HEK293 (cell line): ENCODE data around the gene SLC29A3.

ENCODE experiments used
- BCL11A ChIP-seq: fragments of 450-650 bp; formaldehyde crosslinking; IDR thresholded peaks from 2 replicates; pipeline ENCODE4 v1.5.1; 2016; ENCODE audit warnings: low read depth, missing biosample characterization, missing genetic modification characterization
- GLI2 ChIP-seq: fragments of 450-650 bp; formaldehyde crosslinking; IDR thresholded peaks from 2 replicates; pipeline ENCODE4; 2017; ENCODE audit warnings: missing biosample characterization, missing genetic modification characterization, low read depth, borderline replicate concordance
- HOXD13 ChIP-seq: sonication (generic); formaldehyde crosslinking; IDR thresholded peaks from 2 replicates; pipeline ENCODE4 v1.8.0; 2022; ENCODE audit warnings: missing genetic modification reagents, borderline replicate concordance
- IKZF3 ChIP-seq: fragments of 450-650 bp; IDR thresholded peaks from 2 replicates; pipeline ENCODE4 v1.5.0; 2018; ENCODE audit warnings: missing biosample characterization, mild to moderate bottlenecking, missing genetic modification characterization, moderate library complexity
- KLF10 ChIP-seq: fragments of 450-650 bp; IDR thresholded peaks from 2 replicates; pipeline ENCODE4 v1.5.1; 2018; ENCODE audit warnings: missing biosample characterization, mild to moderate bottlenecking, missing genetic modification characterization
- KLF16 ChIP-seq: fragments of 450-650 bp; formaldehyde crosslinking; IDR thresholded peaks from 2 replicates; pipeline ENCODE4 v1.5.1; 2017; ENCODE audit warnings: missing biosample characterization, missing genetic modification characterization
- KLF7 ChIP-seq: fragments of 450-650 bp; formaldehyde crosslinking; IDR thresholded peaks from 2 replicates; pipeline ENCODE4 v1.5.1; 2016; ENCODE audit warnings: missing biosample characterization, missing genetic modification characterization, borderline replicate concordance
- MZF1 ChIP-seq: fragments of 450-650 bp; formaldehyde crosslinking; IDR thresholded peaks from 2 replicates; pipeline ENCODE4 v1.5.1; 2017; ENCODE audit warnings: missing biosample characterization, missing genetic modification characterization, borderline replicate concordance
- SALL2 ChIP-seq: fragments of 450-650 bp; formaldehyde crosslinking; IDR thresholded peaks from 2 replicates; pipeline ENCODE4 v1.5.0; 2017; ENCODE audit warnings: missing biosample characterization, mild to moderate bottlenecking, missing genetic modification characterization, borderline replicate concordance
- SP2 ChIP-seq: fragments of 450-650 bp; formaldehyde crosslinking; IDR thresholded peaks from 2 replicates; pipeline ENCODE4 v1.5.1; 2016; ENCODE audit warnings: missing biosample characterization, missing genetic modification characterization
- ZNF10 ChIP-seq: fragments of 450-650 bp; formaldehyde crosslinking; IDR thresholded peaks from 2 replicates; pipeline ENCODE4 v1.5.1; 2017; ENCODE audit warnings: missing biosample characterization, missing genetic modification characterization
- ZNF112 ChIP-seq: fragments of 450-650 bp; formaldehyde crosslinking; IDR thresholded peaks from 2 replicates; pipeline ENCODE4 v1.5.0; 2017; ENCODE audit warnings: missing biosample characterization, missing genetic modification characterization
- ZNF211 ChIP-seq: fragments of 450-650 bp; formaldehyde crosslinking; IDR thresholded peaks from 2 replicates; pipeline ENCODE4 v1.5.1; 2016; ENCODE audit warnings: low read depth, missing biosample characterization, missing genetic modification characterization
- ZNF324 ChIP-seq: fragments of 450-650 bp; formaldehyde crosslinking; IDR thresholded peaks from 2 replicates; pipeline ENCODE4 v1.5.1; 2016; ENCODE audit warnings: missing biosample characterization, missing genetic modification characterization
- ZNF514 ChIP-seq: fragments of 450-650 bp; formaldehyde crosslinking; IDR thresholded peaks from 2 replicates; pipeline ENCODE4 v1.5.1; 2016; ENCODE audit warnings: missing biosample characterization, missing genetic modification characterization
- ZNF530 ChIP-seq: fragments of 450-650 bp; formaldehyde crosslinking; IDR thresholded peaks from 2 replicates; pipeline ENCODE4 v1.5.1; 2016; ENCODE audit warnings: low read depth, missing biosample characterization, missing genetic modification characterization
- ZNF544 ChIP-seq: fragments of 450-650 bp; formaldehyde crosslinking; IDR thresholded peaks from 2 replicates; pipeline ENCODE4 v1.5.0; 2017; ENCODE audit warnings: missing biosample characterization, missing genetic modification characterization
- ZNF776 ChIP-seq: fragments of 450-650 bp; formaldehyde crosslinking; IDR thresholded peaks from 2 replicates; pipeline ENCODE4 v1.5.0; 2017; ENCODE audit warnings: missing biosample characterization, missing genetic modification characterization, borderline replicate concordance
- ZSCAN23 ChIP-seq: fragments of 450-650 bp; formaldehyde crosslinking; IDR thresholded peaks from 2 replicates; pipeline ENCODE4 v1.5.1; 2016; ENCODE audit warnings: missing biosample characterization, missing genetic modification characterization
- TF ChIP-seq, protein P1 (sequence below): fragments of 450-650 bp; formaldehyde crosslinking; IDR thresholded peaks from 2 replicates; pipeline ENCODE4 v1.5.1; 2016; ENCODE audit warnings: missing biosample characterization, missing genetic modification characterization
- TF ChIP-seq, protein P2 (sequence below): fragments of 450-650 bp; formaldehyde crosslinking; IDR thresholded peaks from 2 replicates; pipeline ENCODE4 v1.5.1; 2016; ENCODE audit warnings: missing biosample characterization, missing genetic modification characterization, low read depth
- TF ChIP-seq, protein P3 (sequence below): fragments of 450-650 bp; formaldehyde crosslinking; IDR thresholded peaks from 2 replicates; pipeline ENCODE4 v1.5.1; 2016; ENCODE audit warnings: missing biosample characterization, missing genetic modification characterization
- TF ChIP-seq, protein P4 (sequence below): fragments of 450-650 bp; formaldehyde crosslinking; conservative IDR thresholded peaks from 2 replicates; pipeline ENCODE4 v1.5.1; 2016; ENCODE audit warnings: low read depth, missing biosample characterization, missing genetic modification characterization
- TF ChIP-seq, protein P5 (sequence below): fragments of 450-650 bp; formaldehyde crosslinking; IDR thresholded peaks from 2 replicates; pipeline ENCODE4 v1.5.1; 2016; ENCODE audit warnings: missing biosample characterization, missing genetic modification characterization
- TF ChIP-seq, protein P6 (sequence below): fragments of 450-650 bp; formaldehyde crosslinking; IDR thresholded peaks from 2 replicates; pipeline ENCODE4 v1.5.1; 2016; ENCODE audit warnings: missing biosample characterization, missing genetic modification characterization
- TF ChIP-seq, protein P7 (sequence below): sonication (generic); formaldehyde crosslinking; IDR thresholded peaks from 2 replicates; pipeline ENCODE4 v1.8.1; 2022; ENCODE audit warnings: mild to moderate bottlenecking, moderate library complexity, missing genetic modification reagents

Gene SLC29A3

DNA sequence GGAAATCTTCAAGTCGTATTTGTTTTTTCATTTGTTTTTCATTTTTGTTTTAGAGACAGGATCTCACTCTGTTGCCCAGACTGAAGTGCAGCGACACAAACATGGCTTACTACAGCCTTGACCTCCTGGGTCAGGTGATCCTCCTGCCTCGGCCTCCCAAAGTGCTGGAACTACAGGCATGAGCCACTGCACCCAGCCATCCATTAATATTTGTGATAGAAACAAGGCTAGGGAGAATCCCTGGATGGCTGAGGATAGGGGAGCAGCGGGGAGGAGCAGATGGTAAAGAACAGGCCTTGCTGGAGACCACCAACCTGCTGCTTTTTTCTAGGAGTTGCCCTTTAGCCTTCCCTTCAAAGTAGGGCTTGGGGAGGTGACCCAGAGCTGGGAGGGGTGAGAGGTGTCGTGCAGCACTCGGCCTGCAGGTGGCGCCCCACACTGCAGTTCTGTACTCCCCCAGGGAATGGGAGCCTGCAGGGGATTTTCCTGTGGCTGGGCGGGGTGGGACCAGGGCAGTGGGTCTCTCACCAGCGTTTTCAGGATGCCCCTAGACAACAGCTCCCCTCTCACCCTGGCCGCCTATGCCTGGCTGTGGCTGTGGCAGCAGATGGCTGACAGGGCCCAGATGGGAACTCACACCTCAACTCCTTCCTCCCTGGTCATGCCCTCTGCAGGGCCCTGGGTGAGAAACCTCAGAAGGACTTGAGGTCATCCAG is 65.1 kb downstream of the SLC29A3 start (continued):
- TF ChIP-seq KLF10 (tag by site-specific recombination) (no peak), SALL2 (tag by site-specific recombination) (no peak), BCL11A (tag by site-specific recombination) (no peak), SP2 (tag by site-specific recombination) (no peak), HOXD13 (no peak), ZNF211 (tag by site-specific recombination) (no peak), ZNF776 (tag by site-specific recombination) (no peak), ZNF514 (no peak), KLF16 (tag by site-specific recombination) (no peak), ZNF544 (no peak), KLF7 (tag by site-specific recombination) (no peak), MZF1 (tag by site-specific recombination) (no peak), ZSCAN23 (tag by site-specific recombination) (no peak), ZNF10 (no peak), ZNF324 (tag by site-specific recombination) (no peak), IKZF3 (tag by site-specific recombination) (peak; percentile 89), GLI2 (tag by site-specific recombination) (no peak), ZNF112 (tag by site-specific recombination) (no peak), ZNF530 (tag by site-specific recombination) (no peak)
- TF ChIP-seq, protein P1, sequence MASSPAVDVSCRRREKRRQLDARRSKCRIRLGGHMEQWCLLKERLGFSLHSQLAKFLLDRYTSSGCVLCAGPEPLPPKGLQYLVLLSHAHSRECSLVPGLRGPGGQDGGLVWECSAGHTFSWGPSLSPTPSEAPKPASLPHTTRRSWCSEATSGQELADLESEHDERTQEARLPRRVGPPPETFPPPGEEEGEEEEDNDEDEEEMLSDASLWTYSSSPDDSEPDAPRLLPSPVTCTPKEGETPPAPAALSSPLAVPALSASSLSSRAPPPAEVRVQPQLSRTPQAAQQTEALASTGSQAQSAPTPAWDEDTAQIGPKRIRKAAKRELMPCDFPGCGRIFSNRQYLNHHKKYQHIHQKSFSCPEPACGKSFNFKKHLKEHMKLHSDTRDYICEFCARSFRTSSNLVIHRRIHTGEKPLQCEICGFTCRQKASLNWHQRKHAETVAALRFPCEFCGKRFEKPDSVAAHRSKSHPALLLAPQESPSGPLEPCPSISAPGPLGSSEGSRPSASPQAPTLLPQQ: no peak
- TF ChIP-seq, protein P2, sequence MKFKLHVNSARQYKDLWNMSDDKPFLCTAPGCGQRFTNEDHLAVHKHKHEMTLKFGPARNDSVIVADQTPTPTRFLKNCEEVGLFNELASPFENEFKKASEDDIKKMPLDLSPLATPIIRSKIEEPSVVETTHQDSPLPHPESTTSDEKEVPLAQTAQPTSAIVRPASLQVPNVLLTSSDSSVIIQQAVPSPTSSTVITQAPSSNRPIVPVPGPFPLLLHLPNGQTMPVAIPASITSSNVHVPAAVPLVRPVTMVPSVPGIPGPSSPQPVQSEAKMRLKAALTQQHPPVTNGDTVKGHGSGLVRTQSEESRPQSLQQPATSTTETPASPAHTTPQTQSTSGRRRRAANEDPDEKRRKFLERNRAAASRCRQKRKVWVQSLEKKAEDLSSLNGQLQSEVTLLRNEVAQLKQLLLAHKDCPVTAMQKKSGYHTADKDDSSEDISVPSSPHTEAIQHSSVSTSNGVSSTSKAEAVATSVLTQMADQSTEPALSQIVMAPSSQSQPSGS (tag by site-specific recombination): no peak
- TF ChIP-seq, protein P3, sequence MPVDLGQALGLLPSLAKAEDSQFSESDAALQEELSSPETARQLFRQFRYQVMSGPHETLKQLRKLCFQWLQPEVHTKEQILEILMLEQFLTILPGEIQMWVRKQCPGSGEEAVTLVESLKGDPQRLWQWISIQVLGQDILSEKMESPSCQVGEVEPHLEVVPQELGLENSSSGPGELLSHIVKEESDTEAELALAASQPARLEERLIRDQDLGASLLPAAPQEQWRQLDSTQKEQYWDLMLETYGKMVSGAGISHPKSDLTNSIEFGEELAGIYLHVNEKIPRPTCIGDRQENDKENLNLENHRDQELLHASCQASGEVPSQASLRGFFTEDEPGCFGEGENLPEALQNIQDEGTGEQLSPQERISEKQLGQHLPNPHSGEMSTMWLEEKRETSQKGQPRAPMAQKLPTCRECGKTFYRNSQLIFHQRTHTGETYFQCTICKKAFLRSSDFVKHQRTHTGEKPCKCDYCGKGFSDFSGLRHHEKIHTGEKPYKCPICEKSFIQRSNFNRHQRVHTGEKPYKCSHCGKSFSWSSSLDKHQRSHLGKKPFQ (tag by site-specific recombination): no peak
- TF ChIP-seq, protein P4, sequence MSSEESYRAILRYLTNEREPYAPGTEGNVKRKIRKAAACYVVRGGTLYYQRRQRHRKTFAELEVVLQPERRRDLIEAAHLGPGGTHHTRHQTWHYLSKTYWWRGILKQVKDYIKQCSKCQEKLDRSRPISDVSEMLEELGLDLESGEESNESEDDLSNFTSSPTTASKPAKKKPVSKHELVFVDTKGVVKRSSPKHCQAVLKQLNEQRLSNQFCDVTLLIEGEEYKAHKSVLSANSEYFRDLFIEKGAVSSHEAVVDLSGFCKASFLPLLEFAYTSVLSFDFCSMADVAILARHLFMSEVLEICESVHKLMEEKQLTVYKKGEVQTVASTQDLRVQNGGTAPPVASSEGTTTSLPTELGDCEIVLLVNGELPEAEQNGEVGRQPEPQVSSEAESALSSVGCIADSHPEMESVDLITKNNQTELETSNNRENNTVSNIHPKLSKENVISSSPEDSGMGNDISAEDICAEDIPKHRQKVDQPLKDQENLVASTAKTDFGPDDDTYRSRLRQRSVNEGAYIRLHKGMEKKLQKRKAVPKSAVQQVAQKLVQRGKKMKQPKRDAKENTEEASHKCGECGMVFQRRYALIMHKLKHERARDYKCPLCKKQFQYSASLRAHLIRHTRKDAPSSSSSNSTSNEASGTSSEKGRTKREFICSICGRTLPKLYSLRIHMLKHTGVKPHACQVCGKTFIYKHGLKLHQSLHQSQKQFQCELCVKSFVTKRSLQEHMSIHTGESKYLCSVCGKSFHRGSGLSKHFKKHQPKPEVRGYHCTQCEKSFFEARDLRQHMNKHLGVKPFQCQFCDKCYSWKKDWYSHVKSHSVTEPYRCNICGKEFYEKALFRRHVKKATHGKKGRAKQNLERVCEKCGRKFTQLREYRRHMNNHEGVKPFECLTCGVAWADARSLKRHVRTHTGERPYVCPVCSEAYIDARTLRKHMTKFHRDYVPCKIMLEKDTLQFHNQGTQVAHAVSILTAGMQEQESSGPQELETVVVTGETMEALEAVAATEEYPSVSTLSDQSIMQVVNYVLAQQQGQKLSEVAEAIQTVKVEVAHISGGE (tag by site-specific recombination): no peak
- TF ChIP-seq, protein P5, sequence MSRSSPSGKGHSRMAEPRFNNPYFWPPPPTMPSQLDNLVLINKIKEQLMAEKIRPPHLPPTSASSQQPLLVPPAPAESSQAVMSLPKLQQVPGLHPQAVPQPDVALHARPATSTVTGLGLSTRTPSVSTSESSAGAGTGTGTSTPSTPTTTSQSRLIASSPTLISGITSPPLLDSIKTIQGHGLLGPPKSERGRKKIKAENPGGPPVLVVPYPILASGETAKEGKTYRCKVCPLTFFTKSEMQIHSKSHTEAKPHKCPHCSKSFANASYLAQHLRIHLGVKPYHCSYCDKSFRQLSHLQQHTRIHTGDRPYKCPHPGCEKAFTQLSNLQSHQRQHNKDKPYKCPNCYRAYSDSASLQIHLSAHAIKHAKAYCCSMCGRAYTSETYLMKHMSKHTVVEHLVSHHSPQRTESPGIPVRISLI: no peak
- TF ChIP-seq, protein P6, sequence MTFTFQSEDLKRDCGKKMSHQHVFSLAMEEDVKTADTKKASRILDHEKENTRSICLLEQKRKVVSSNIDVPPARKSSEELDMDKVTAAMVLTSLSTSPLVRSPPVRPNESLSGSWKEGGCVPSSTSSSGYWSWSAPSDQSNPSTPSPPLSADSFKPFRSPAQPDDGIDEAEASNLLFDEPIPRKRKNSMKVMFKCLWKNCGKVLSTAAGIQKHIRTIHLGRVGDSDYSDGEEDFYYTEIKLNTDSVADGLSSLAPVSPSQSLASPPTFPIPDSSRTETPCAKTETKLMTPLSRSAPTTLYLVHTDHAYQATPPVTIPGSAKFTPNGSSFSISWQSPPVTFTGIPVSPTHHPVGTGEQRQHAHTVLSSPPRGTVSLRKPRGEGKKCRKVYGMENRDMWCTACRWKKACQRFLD (tag by site-specific recombination): no peak
- TF ChIP-seq, protein P7, sequence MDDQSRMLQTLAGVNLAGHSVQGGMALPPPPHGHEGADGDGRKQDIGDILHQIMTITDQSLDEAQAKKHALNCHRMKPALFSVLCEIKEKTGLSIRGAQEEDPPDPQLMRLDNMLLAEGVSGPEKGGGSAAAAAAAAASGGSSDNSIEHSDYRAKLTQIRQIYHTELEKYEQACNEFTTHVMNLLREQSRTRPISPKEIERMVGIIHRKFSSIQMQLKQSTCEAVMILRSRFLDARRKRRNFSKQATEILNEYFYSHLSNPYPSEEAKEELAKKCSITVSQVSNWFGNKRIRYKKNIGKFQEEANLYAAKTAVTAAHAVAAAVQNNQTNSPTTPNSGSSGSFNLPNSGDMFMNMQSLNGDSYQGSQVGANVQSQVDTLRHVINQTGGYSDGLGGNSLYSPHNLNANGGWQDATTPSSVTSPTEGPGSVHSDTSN: no peak
